GM18526 (cell line): Measurements from ENCODE around the gene ADAMTSL1.

ENCODE experiments used
- POLR2A ChIP-seq: IDR thresholded peaks from 3 replicates; pipeline ENCODE4 v1.6.1; 2011; ENCODE audit not compliant: insufficient read length; ENCODE audit errors: extremely low read depth

Gene ADAMTSL1

GRCh38 chr9:18776836-18777820, 303.2 kb downstream of the ADAMTSL1 start:
- TF ChIP-seq POLR2A = no peak

GRCh38 chr9:18778147-18778546, 304.2 kb downstream of the ADAMTSL1 start:
- TF ChIP-seq POLR2A = no peak

DNA sequence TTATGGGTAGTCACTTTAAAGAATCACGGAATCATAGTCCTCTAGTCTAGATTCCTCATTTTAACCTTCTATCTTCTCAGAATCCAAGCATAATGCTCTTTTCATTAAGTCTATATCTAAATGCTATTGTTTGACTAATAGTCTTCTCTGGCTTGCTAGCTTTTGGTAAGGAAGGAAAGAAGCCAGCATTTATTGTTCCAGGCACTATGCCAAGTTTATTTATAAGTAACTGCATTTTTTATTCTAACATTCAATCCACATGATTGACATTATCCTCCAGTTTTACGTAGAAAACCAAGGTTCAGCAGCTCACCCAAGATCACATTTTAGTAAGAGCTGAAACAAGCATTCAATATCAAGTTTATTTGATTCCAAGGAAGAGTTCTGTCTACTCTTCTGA, 304.9 kb downstream of the ADAMTSL1 start:
- no peak for TF ChIP-seq POLR2A

- TF ChIP-seq POLR2A = no peak
Observed at GRCh38 chr9:18783909-18784308, 310.0 kb downstream of the ADAMTSL1 start.

DNA sequence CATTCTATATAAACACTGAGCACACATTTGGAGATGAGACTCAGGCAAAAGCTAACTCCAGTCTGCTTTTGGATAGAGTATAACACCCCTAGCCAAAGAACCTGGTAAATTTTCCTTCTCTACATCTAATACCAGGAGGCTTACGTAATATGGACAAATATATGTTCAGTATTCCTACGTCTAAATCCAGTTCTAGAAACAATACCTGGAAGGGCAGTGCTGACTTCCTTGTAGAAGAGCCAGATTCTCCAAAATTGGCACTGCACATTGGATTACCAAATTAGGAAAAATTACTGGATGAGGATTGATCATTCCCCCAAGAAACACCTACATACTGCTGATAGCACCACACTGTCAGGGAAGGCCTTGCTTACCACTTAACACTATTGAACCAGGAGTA, 311.7 kb downstream of the ADAMTSL1 start:
- TF ChIP-seq POLR2A = no peak

- no peak for TF ChIP-seq POLR2A
Observed at GRCh38 chr9:18786196-18786595, 312.2 kb downstream of the ADAMTSL1 start.

GRCh38 chr9:18786911-18787650, 313.1 kb downstream of the ADAMTSL1 start:
- TF ChIP-seq POLR2A = no peak

DNA sequence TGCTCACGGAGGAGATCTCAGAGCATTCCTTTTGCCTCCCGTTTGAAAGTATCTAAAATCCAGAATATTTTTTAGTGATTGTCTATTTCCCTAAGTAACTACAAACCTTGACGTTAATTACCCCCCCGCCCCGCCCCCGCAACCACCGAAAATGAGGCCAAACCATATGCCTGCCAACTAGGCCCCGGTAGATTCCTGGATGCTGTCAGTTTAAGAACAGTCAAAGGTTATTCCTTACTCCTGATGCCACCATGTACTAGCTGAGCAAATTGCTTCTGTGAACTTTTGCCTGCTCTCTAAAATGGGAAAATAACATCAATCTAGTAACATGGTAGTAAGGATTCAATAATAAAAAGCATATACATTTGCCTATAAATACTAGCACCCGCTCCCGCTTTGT, 314.3 kb downstream of the ADAMTSL1 start:
- TF ChIP-seq POLR2A = no peak

- TF ChIP-seq POLR2A = no peak
Observed at GRCh38 chr9:18791074-18791473, 317.1 kb downstream of the ADAMTSL1 start.

- TF ChIP-seq POLR2A = no peak
Observed at GRCh38 chr9:18793122-18793521, 319.2 kb downstream of the ADAMTSL1 start.

GRCh38 chr9:18795947-18796671, 322.2 kb downstream of the ADAMTSL1 start:
- TF ChIP-seq POLR2A = no peak

DNA sequence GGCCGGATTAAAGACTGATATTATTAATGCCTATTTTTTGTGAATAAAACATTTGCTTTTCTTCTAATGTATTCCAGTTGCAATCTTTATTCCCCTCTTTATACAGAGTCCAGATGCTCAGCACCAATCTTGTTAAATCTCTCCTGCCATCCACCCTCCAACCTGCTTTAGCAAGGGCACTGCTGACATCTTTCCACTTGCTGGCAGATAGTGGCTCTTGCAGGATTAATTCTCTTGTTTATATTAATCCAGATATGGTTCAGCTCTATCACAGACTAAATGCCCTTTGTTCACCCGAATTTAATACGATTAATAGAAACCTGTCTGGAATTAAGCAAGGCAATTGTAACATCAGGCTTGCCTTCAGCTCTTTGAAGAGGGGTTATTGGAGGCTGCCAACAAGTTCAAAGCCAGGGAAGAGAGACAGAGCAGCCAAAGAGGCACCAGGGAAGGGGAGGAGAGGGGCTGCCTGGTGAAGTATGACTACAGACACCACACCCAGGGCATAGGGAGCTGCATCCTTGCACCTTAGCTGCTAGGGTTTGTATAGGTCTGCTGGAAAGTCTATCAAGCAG, 322.8 kb downstream of the ADAMTSL1 start:
- TF ChIP-seq POLR2A = no peak

DNA sequence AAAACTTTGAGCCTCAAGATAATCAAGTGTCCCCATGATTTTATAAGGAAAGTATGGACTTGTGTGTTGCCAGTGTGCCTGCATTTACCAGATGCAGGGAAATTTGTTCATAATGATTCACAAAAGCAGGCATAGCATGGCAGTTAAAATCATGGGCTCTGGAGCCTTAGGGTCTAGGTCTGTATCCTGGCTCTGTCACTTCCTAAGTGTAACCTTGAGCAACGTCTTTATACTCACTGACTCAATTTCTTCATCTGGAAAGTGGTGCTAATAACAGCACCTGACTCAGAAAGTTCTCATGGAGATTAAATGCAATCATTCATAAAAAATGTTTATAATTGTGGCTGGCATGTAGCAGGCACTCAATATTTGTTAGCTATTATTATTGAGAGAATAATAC, 324.2 kb downstream of the ADAMTSL1 start:
- TF ChIP-seq POLR2A = no peak

DNA sequence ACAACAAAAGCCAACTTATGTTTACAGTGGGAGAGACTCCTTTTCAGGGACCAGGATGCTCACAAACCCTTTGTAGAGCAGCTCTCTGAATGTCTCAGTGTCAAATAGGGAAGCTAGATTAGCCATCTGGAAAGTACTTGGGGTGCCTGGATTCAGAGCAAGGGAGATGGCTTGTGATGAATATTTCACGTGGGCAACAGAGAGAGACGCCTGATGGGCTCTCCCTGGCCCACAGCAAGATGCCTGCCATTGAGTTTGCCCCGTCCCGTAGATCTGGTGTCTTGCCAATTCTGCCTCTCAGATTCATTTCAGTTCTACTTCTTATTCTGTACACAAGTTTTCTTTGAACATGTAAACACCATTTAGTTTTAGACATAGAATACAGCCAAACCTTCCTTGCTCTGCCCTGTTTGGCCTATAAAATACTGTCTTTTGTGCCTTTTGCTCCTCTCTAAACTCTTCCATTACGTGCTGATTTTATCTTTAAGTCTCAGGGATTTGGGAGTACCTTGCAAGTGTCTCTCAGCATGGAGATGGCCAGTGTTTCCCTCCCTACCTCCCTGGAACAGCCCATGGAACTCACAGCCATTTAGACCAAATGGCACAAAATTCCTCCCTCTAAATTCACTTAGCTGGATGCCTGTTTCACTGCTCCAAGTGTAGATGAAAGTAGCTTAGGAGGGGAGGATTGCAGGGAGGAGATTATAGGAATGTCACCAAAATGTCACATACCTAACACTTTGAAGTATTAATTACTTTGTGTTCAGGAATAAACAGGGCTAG, 324.7 kb downstream of the ADAMTSL1 start:
- no peak for TF ChIP-seq POLR2A
